ENCODE measurements around the gene ENTPD2. TPM values are rescaled to one million over a fixed set of nuclear protein-coding genes. Genes with fewer than 3 reads are reported as not detected.

ENTPD2 gene
- total and polyA plus RNA-seq, 4 experiments from 2014 or later = not detected

GRCh38 chr9:137056739-137057415 is 3.0 kb upstream of the ENTPD2 start:
- Histone ChIP-seq H3K4me3 (ENCODE audit: low read length in 2 of 2) (no peak overlapping the region), H3K9me3 (ENCODE audit: control insufficient read depth in 1 of 2, low read length in 2 of 2) (no peaks in the 10 kb centered on the region), H3K36me3 (ENCODE audit: insufficient read depth, low read length) (no peaks in the 10 kb centered on the region), H3K27ac (ENCODE audit: low read depth, low read length) (no peak overlapping the region), H3K4me1 (ENCODE audit: insufficient read depth, low read length) (peaks cover 11% of the 10 kb centered on the region), H3K27me3 (ENCODE audit: insufficient read depth, low read length) (peaks cover 13% of the 10 kb centered on the region)
- ChIA-PET POLR2A (ENCODE audit: partially characterized antibody) (no interaction called here), CTCF (ENCODE audit: partially characterized antibody) (interaction anchor here (1.3 to 2.2 kb wide), 3 partner anchors 10 to 28 kb away, joined by 5 to 11 read pairs (median 6); partner anchors contain the start of gene NPDC1)
- H3K4me3 Mint-ChIP-seq = no peak overlapping the region
- H3K36me3 Mint-ChIP-seq = no peaks in the 10 kb centered on the region
- DNase-seq = no peak
- H3K27ac Mint-ChIP-seq = no peak overlapping the region
- H3K9me3 Mint-ChIP-seq = no peaks in the 10 kb centered on the region
- no peaks in the 10 kb centered on the region for H3K4me1 Mint-ChIP-seq
- H3K27me3 Mint-ChIP-seq = peaks cover 1 to 2% of the 10 kb centered on the region in 2 donors
- intact Hi-C loops (cut with micrococcal nuclease) = no loop called here

DNA sequence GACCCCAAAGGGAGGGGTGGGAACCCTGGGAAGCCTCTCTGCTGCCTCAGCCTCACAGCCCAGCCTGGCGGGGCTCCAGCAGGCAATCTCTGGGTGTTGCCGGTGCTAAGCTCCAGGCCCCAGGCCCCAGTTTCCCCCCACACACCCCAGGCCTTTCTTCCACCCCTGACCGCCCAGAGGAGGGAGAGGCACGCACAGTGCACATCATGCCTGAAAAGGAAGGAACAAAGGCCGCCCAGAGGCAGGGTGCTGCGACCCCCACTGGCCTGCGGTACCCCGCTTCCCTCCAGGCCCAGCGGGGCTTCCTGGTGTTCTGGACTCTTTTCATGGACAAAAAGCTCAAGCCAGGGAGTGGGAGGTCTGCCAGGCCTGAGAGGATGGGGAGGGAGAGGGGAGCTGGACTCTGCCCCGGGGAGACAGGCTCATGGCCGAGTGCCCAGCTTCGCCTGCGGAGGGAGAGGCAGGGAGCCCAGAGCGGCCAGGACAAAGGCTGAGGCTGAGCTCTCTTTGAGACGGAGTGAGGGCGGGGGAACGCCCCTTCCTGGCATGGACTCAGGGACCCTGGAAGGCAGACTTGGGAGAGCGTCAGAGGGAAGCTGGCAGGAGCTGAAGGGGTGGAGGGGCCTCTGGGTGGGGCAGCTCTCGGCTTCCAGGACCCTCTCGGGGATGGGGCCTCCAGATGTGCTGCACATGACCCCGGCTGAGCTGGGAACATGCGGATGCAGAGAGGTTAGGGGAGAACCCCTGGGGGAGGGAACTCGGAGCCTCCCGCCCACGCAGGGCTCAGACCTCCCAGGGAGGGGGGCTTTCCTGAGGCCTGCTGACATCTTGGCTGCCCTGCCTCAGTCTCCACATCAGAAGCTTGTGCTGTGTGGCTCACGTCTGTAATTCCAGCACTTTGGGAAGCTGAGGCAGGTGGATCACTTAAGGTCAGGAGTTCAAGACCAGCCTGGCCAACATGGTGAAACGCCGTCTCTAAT is 1.8 kb upstream of the ENTPD2 start:
- no peaks in the 10 kb centered on the region for H3K9me3 Mint-ChIP-seq
- H3K36me3 ChIP-seq (ENCODE audit: insufficient read depth, low read length) = no peaks in the 10 kb centered on the region
- no peaks in the 10 kb centered on the region for H3K36me3 Mint-ChIP-seq
- H3K27me3 Mint-ChIP-seq = peaks cover 1 to 2% of the 10 kb centered on the region in 2 donors
- H3K4me1 ChIP-seq (ENCODE audit: insufficient read depth, low read length) = peaks cover 11% of the 10 kb centered on the region
- H3K4me1 Mint-ChIP-seq = no peaks in the 10 kb centered on the region
- no peak overlapping the region for H3K27ac ChIP-seq (ENCODE audit: low read depth, low read length)
- intact Hi-C loops (cut with micrococcal nuclease) = no loop called here
- CTCF ChIA-PET (ENCODE audit: partially characterized antibody) = interaction anchor here (1.1 to 2.5 kb wide), 5 partner anchors 9 to 263 kb away, joined by 3 to 12 read pairs (median 6); partner anchors contain the start of gene NPDC1
- DNase-seq = peak in 1 of 5 donors; percentile 28
- no peak overlapping the region for H3K27ac Mint-ChIP-seq
- H3K4me3 Mint-ChIP-seq = no peak overlapping the region
- POLR2A ChIA-PET (ENCODE audit: partially characterized antibody) = interaction anchor here (1.0 kb wide), 1 partner anchor 12 kb away, joined by 3 read pairs; no protein-coding TSS in a partner anchor
- no peaks in the 10 kb centered on the region for H3K9me3 ChIP-seq (ENCODE audit: control insufficient read depth in 1 of 2, low read length in 2 of 2)
- peaks cover 20% of the 10 kb centered on the region for H3K27me3 ChIP-seq (ENCODE audit: insufficient read depth, low read length)
- no peak overlapping the region for H3K4me3 ChIP-seq (ENCODE audit: low read length in 2 of 2)

DNA sequence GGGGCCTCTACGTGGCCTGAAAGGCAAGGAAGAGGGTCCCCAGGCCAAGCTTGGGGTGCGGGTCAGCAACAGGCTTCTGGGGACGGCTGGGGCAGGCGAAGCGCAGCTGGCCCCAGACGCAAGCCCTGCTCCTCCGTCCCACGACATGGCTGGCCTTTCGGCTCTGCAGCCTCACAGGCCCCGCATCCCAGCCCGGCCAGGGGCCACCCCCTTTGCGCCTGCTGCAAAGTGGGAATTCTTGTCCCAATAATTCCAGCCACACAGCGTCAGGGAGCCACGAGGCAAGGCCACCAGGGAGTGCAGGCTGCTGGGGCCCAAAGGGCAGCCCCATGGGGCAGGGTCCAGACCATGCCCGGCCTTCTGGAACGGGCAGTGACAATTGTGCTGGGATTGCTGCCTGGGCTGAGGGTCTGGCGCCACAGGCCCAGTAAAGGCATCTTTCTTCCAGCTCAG is 1.1 kb upstream of the ENTPD2 start:
- no peak for DNase-seq
- Mint-ChIP-seq H3K36me3 (no peaks in the 10 kb centered on the region), H3K9me3 (peaks cover 0 to 4% (median 0%) of the 10 kb centered on the region in 8 donors), H3K4me3 (no peak overlapping the region), H3K4me1 (peaks cover 0 to under 1% (median 0%) of the 10 kb centered on the region in 4 donors), H3K27me3 (peaks cover 4% of the 10 kb centered on the region in 2 donors), H3K27ac (no peak overlapping the region)
- ChIA-PET POLR2A (ENCODE audit: partially characterized antibody) (interaction anchor here (1.0 kb wide), 1 partner anchor 12 kb away, joined by 3 read pairs; no protein-coding TSS in a partner anchor), CTCF (ENCODE audit: partially characterized antibody) (interaction anchor here (1.6 to 2.5 kb wide), 2 partner anchors 9 to 13 kb away, joined by 6 to 12 read pairs; no protein-coding TSS in a partner anchor)
- intact Hi-C loops (cut with micrococcal nuclease) = no loop called here
- Histone ChIP-seq H3K4me3 (ENCODE audit: low read length in 2 of 2) (no peak overlapping the region), H3K36me3 (ENCODE audit: insufficient read depth, low read length) (no peaks in the 10 kb centered on the region), H3K27ac (ENCODE audit: low read depth, low read length) (no peak overlapping the region), H3K9me3 (ENCODE audit: control insufficient read depth in 1 of 2, low read length in 2 of 2) (no peaks in the 10 kb centered on the region), H3K27me3 (ENCODE audit: insufficient read depth, low read length) (peaks cover 25% of the 10 kb centered on the region), H3K4me1 (ENCODE audit: insufficient read depth, low read length) (peaks cover 11% of the 10 kb centered on the region)

GRCh38 chr9:137052998-137053943 is 590 bp downstream of the ENTPD2 start:
- no peak for DNase-seq
- peaks cover 15% of the 10 kb centered on the region for H3K4me1 ChIP-seq (ENCODE audit: insufficient read depth, low read length)
- H3K4me1 Mint-ChIP-seq = peaks cover 0 to 5% (median 3%) of the 10 kb centered on the region in 4 donors
- peaks cover 36% of the 10 kb centered on the region for H3K27me3 ChIP-seq (ENCODE audit: insufficient read depth, low read length)
- CTCF ChIA-PET (ENCODE audit: partially characterized antibody) = interaction anchor here (0.9 to 1.2 kb wide), 3 partner anchors 14 to 24 kb away, joined by 3 to 6 read pairs (median 4); no protein-coding TSS in a partner anchor
- peaks cover 10% of the 10 kb centered on the region in 2 donors for H3K27me3 Mint-ChIP-seq
- POLR2A ChIA-PET (ENCODE audit: partially characterized antibody) = interaction anchor here (0.7 to 1.5 kb wide), 2 partner anchors 18 to 24 kb away, joined by 3 to 5 read pairs; partner anchors contain the start of gene UAP1L1
- peak overlapping the region in 1 of 7 donors; percentile 13 for H3K27ac Mint-ChIP-seq
- H3K4me3 ChIP-seq (ENCODE audit: low read length in 2 of 2) = no peak overlapping the region
- H3K36me3 ChIP-seq (ENCODE audit: insufficient read depth, low read length) = no peaks in the 10 kb centered on the region
- intact Hi-C loops (cut with micrococcal nuclease) = no loop called here
- peaks cover 0 to 5% (median 0%) of the 10 kb centered on the region in 8 donors for H3K9me3 Mint-ChIP-seq
- H3K27ac ChIP-seq (ENCODE audit: low read depth, low read length) = no peak overlapping the region
- peak overlapping the region in 1 of 8 donors; percentile 12 for H3K4me3 Mint-ChIP-seq
- H3K9me3 ChIP-seq (ENCODE audit: control insufficient read depth in 1 of 2, low read length in 2 of 2) = no peaks in the 10 kb centered on the region
- H3K36me3 Mint-ChIP-seq = no peaks in the 10 kb centered on the region

DNA sequence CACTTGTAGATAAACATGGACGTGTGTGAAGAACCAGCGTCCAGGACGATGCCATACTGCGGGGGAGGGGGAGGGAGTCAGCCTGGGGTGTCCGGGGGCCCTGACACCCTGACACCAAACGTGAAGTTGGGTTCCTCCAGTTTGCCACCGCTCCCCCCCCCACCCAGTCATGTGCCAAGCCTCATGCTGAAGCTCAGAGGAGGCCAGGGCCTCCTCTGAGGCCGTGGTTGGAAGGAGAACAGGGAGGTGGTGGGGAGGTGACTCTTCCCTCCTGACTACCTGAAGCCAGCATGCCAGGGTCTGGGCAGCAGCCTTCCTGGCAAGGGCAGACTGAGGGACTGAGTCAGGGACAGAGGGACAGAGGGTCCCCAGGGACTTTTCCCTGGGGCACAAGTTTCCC is 1.6 kb downstream of the ENTPD2 start:
- peak overlapping the region in 1 of 8 donors; percentile 54 for H3K4me3 Mint-ChIP-seq
- POLR2A ChIA-PET (ENCODE audit: partially characterized antibody) = interaction anchor here (1.1 to 1.5 kb wide), 2 partner anchors 12 to 17 kb away, joined by 3 to 5 read pairs; no protein-coding TSS in a partner anchor

GRCh38 chr9:137051145-137051724 is 2.6 kb downstream of the ENTPD2 start:
- Histone ChIP-seq H3K27me3 (ENCODE audit: insufficient read depth, low read length) (peaks cover 51% of the 10 kb centered on the region), H3K27ac (ENCODE audit: low read depth, low read length) (no peak overlapping the region), H3K9me3 (ENCODE audit: control insufficient read depth in 1 of 2, low read length in 2 of 2) (no peaks in the 10 kb centered on the region), H3K4me3 (ENCODE audit: low read length in 2 of 2) (no peak overlapping the region), H3K4me1 (ENCODE audit: insufficient read depth, low read length) (peaks cover 22% of the 10 kb centered on the region), H3K36me3 (ENCODE audit: insufficient read depth, low read length) (no peaks in the 10 kb centered on the region)
- Mint-ChIP-seq H3K4me3 (no peak overlapping the region), H3K27ac (no peak overlapping the region), H3K4me1 (peaks cover 0 to 12% (median 3%) of the 10 kb centered on the region in 4 donors), H3K27me3 (peaks cover 13 to 20% of the 10 kb centered on the region in 2 donors), H3K9me3 (peaks cover 0 to 5% (median 0%) of the 10 kb centered on the region in 8 donors), H3K36me3 (no peaks in the 10 kb centered on the region)
- intact Hi-C loops (cut with micrococcal nuclease) = no loop called here
- no peak for DNase-seq
- POLR2A ChIA-PET (ENCODE audit: partially characterized antibody) = interaction anchor here (0.6 kb wide), 1 partner anchor 29 kb away, joined by 3 read pairs; no protein-coding TSS in a partner anchor
- CTCF ChIA-PET (ENCODE audit: partially characterized antibody) = no interaction called here

More for the DNA sequence above, 1.6 kb downstream of the ENTPD2 start:
- Mint-ChIP-seq H3K36me3 (no peaks in the 10 kb centered on the region), H3K4me1 (peaks cover 0 to 5% (median 3%) of the 10 kb centered on the region in 4 donors), H3K9me3 (peaks cover 0 to 5% (median 0%) of the 10 kb centered on the region in 8 donors), H3K27ac (peak overlapping the region in 1 of 7 donors; percentile 13), H3K27me3 (peaks cover 12 to 13% of the 10 kb centered on the region in 2 donors)
- Histone ChIP-seq H3K27ac (ENCODE audit: low read depth, low read length) (no peak overlapping the region), H3K4me3 (ENCODE audit: low read length in 2 of 2) (no peak overlapping the region), H3K27me3 (ENCODE audit: insufficient read depth, low read length) (peaks cover 44% of the 10 kb centered on the region), H3K36me3 (ENCODE audit: insufficient read depth, low read length) (no peaks in the 10 kb centered on the region), H3K9me3 (ENCODE audit: control insufficient read depth in 1 of 2, low read length in 2 of 2) (no peaks in the 10 kb centered on the region), H3K4me1 (ENCODE audit: insufficient read depth, low read length) (peaks cover 15% of the 10 kb centered on the region)
- intact Hi-C loops (cut with micrococcal nuclease) = no loop called here
- CTCF ChIA-PET (ENCODE audit: partially characterized antibody) = interaction anchor here (0.9 to 1.2 kb wide), 3 partner anchors 15 to 23 kb away, joined by 3 to 6 read pairs (median 4); no protein-coding TSS in a partner anchor
- DNase-seq = no peak

Measured in CD4-positive, alpha-beta memory T cell (primary cell).